ENCODE results near the gene TANGO2.

- TF ChIP-seq POLR2A (IDR thresholded peaks at IDR 0.05; ENCODE audit: low read length) (no peak), GATA1 (IDR thresholded peaks at IDR 0.05; ENCODE audit: low read depth, low read length) (no peak)
Observed at GRCh38 chr22:19987394-19988306, 33.3 kb upstream of the TANGO2 start.
